OCI-LY1 (cell line): ENCODE data around the gene IGSF11.

ENCODE experiments used
- CTCF ChIP-seq: fragments of 200-600 bp; sonication (generic), shearing (Covaris generic); IDR thresholded peaks from 2 replicates; pipeline ENCODE4 v1.5.1; 2017; ENCODE audit warnings: mild to moderate bottlenecking, antibody characterized with exemption, low read length, moderate library complexity, mixed read lengths
- EZH2 ChIP-seq: fragments of 200-600 bp; sonication (generic), shearing (Covaris generic); IDR thresholded peaks from 2 replicates; pipeline ENCODE4 v1.8.0; 2017; ENCODE audit warnings: borderline replicate concordance, mixed run types, mild to moderate bottlenecking, antibody characterized with exemption, low read length, moderate library complexity, mixed read lengths

- TF ChIP-seq CTCF (no peak), EZH2 (no peak)
Observed at GRCh38 chr3:118970819-118971218, 63.8 kb downstream of the IGSF11 start.
